Gastroesophageal sphincter (tissue), 3 donors: ENCODE results near the gene TRAT1.

Source experiments
- CTCF ChIP-seq, 4 experiments: fragments of 200-600 bp in 2 of 4; fragments of 450-650 bp in 2 of 4; sonication (generic) in 1 of 4; IDR thresholded peaks; one replicate each; pipeline ENCODE4 v1.5.1; 2017 to 2019; ENCODE audit warnings: antibody characterized with exemption in 4 of 4, mild to moderate bottlenecking in 2 of 4, moderate library complexity in 2 of 4
- EP300 ChIP-seq: sonication (generic); formaldehyde crosslinking; IDR thresholded peaks from one replicate; pipeline ENCODE4 v1.6.1; 2017; ENCODE audit warnings: antibody characterized with exemption, mild to moderate bottlenecking
- POLR2A ChIP-seq, 2 donors: fragments of 450-650 bp; IDR thresholded peaks; one replicate each; pipeline ENCODE4 v1.6.1; 2017; ENCODE audit warnings: antibody characterized with exemption in 2 of 2, mild to moderate bottlenecking in 2 of 2, moderate library complexity in 1 of 2
- POLR2AphosphoS5 ChIP-seq: sonication (generic); formaldehyde crosslinking; IDR thresholded peaks from one replicate; pipeline ENCODE4 v1.6.1; 2017; ENCODE audit warnings: antibody characterized with exemption

GRCh38 chr3:108823227-108823626, 641 bp downstream of the TRAT1 start:
- TF ChIP-seq POLR2AphosphoS5 = no peak
- no peak for TF ChIP-seq CTCF (IDR thresholded peaks at IDR 0.05)
- no peak for TF ChIP-seq POLR2A (IDR thresholded peaks at IDR 0.05)
- TF ChIP-seq EP300 = no peak
